ENCODE results near the gene SEPTIN8.
"Not testable (repeated sequence)": the region's sequence is repeated elsewhere in the genome, so short reads cannot be mapped to it uniquely, and the experiment has no call there.

Gene SEPTIN8

GRCh38 chr5:132804219-132804618 is 27.2 kb upstream of the SEPTIN8 start:
- not testable (repeated sequence) for ATAC-seq (replicated peaks); H3K9me3 Mint-ChIP-seq; DNase-seq; H3K36me3 Mint-ChIP-seq; H3K27ac Mint-ChIP-seq; H3K4me1 Mint-ChIP-seq; H3K4me3 Mint-ChIP-seq
- H3K27me3 Mint-ChIP-seq = peaks cover 33 to 67% of the 10 kb centered on the region in 2 donors

- ATAC-seq (replicated peaks); DNase-seq; H3K9me3 Mint-ChIP-seq; H3K4me1 Mint-ChIP-seq; H3K4me3 Mint-ChIP-seq; H3K27ac Mint-ChIP-seq; H3K36me3 Mint-ChIP-seq: not testable (repeated sequence)
- H3K27me3 Mint-ChIP-seq = peaks cover 30 to 70% of the 10 kb centered on the region in 2 donors
Observed at GRCh38 chr5:132802685-132803066, 25.6 kb upstream of the SEPTIN8 start.

DNA sequence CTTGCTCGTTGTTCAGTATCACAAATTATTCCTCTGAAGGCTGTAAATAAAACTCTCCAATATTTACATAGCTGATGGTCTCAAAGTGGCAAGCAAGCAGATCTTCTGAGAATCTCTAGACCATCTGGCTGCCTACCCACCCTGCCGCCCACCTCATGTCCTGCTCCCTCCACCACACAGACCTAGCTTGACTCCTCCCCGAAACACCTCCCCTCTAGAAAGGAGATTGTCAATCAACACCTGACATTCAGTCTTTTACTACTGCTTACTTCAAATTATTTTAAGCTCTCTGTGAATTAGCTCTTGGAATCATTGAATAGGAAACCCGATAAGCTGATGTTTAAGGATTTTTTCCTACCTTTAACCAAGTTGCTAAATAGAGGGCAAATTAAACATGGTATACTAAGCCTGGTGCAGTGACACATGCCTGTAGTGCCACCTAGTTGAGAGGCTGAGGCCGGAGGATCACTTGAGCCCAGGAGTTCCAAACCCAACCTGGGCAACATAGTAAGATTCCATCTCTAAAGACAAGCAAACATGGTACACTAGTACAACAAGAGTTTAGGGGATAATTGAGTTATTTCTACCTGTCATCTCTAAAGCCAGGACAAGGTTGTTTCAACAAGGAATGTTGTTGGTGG is 25.1 kb upstream of the SEPTIN8 start:
- Mint-ChIP-seq H3K4me1 (peaks cover 4 to 8% of the 10 kb centered on the region in 2 donors), H3K36me3 (no peaks in the 10 kb centered on the region), H3K27me3 (peaks cover 25 to 65% of the 10 kb centered on the region in 2 donors), H3K9me3 (no peaks in the 10 kb centered on the region), H3K27ac (no peak overlapping the region), H3K4me3 (no peak overlapping the region)
- ATAC-seq (replicated peaks) (no peak), DNase-seq (no peak)

DNA sequence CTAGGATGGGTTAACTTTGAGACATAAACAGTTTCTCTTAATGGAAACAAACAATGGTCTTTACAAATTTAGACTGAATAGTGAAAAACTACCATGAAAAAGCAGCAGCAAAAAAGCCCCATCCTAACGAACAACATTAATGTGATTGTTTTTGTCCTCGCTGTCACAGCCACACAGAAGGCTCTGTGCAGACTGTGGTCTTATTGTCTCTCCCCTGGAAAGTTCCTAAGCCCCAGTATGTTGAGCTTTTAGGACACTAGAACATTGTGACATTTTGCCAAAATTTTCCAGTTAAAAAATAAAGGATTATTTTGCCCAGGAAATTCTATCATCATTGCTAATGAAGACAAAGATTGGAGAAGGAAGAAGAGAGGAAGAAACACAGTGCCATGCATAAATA is 23.5 kb upstream of the SEPTIN8 start:
- peaks cover 29 to 69% of the 10 kb centered on the region in 2 donors for H3K27me3 Mint-ChIP-seq
- no peak overlapping the region for H3K4me3 Mint-ChIP-seq
- H3K9me3 Mint-ChIP-seq = no peaks in the 10 kb centered on the region
- H3K27ac Mint-ChIP-seq = no peak overlapping the region
- H3K4me1 Mint-ChIP-seq = peaks cover 4 to 8% of the 10 kb centered on the region in 2 donors
- ATAC-seq (replicated peaks) = no peak
- no peaks in the 10 kb centered on the region for H3K36me3 Mint-ChIP-seq
- DNase-seq = no peak

GRCh38 chr5:132799392-132799791 is 22.4 kb upstream of the SEPTIN8 start:
- Mint-ChIP-seq H3K36me3 (no peaks in the 10 kb centered on the region), H3K9me3 (no peaks in the 10 kb centered on the region), H3K4me1 (peaks cover 3 to 6% of the 10 kb centered on the region in 2 donors), H3K4me3 (no peak overlapping the region), H3K27me3 (peaks cover 24 to 61% of the 10 kb centered on the region in 2 donors), H3K27ac (no peak overlapping the region)
- no peak for DNase-seq
- ATAC-seq (replicated peaks) = no peak

- H3K4me1 Mint-ChIP-seq = no peaks in the 10 kb centered on the region
- peaks cover 29 to 63% of the 10 kb centered on the region in 2 donors for H3K27me3 Mint-ChIP-seq
- no peak overlapping the region for H3K4me3 Mint-ChIP-seq
- DNase-seq (no peak), ATAC-seq (replicated peaks) (no peak)
- H3K36me3 Mint-ChIP-seq = no peaks in the 10 kb centered on the region
- no peak overlapping the region for H3K27ac Mint-ChIP-seq
- no peaks in the 10 kb centered on the region for H3K9me3 Mint-ChIP-seq
Observed at GRCh38 chr5:132797651-132798050, 20.6 kb upstream of the SEPTIN8 start.

GRCh38 chr5:132791026-132791425 is 14.0 kb upstream of the SEPTIN8 start:
- ATAC-seq (replicated peaks) = no peak
- no peak overlapping the region for H3K4me3 Mint-ChIP-seq

DNA sequence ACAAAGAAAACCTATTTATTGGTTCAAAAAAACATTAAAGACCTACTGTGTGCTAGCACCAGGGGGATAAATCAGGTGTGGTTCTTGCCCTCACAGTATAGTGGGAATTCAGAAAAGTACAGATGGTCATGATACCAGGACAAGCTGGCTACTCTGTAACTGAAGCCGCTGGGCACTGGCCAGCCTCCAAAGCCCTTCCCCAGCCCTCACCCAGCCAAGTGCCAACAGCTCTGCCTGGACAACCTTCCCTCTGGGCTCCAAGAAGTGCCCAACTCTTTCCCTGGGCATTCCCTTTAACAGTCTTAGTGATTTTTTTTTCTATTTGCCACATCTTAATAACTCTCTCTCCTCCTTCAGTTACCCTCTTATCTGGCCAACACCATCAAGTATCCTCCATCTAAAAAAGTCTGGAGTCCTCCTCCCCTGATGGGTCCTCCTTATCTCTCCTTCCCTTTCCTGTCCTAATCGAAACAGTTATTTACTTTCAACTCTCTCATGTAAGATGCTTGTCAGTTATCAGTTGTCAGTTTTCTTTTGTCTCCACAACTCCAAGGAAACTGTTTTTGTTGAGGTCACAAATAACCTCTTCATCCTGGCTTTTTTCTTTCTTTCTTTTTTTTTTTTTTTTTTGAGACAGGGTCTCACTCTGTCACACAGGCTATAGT is 13.3 kb upstream of the SEPTIN8 start:
- no peak for ATAC-seq (replicated peaks)
- H3K9me3 Mint-ChIP-seq = no peaks in the 10 kb centered on the region
- DNase-seq = no peak
- peaks cover 3% of the 10 kb centered on the region in 2 donors for H3K4me1 Mint-ChIP-seq
- no peaks in the 10 kb centered on the region for H3K36me3 Mint-ChIP-seq
- no peak overlapping the region for H3K4me3 Mint-ChIP-seq
- H3K27me3 Mint-ChIP-seq = peaks cover 33 to 47% of the 10 kb centered on the region in 2 donors
- H3K27ac Mint-ChIP-seq = no peak overlapping the region

More at GRCh38 chr5:132791026-132791425, 14.0 kb upstream of the SEPTIN8 start:
- Mint-ChIP-seq H3K36me3 (no peaks in the 10 kb centered on the region), H3K27ac (no peak overlapping the region), H3K9me3 (no peaks in the 10 kb centered on the region), H3K4me1 (no peaks in the 10 kb centered on the region), H3K27me3 (peaks cover 27 to 41% of the 10 kb centered on the region in 2 donors)
- DNase-seq = no peak

DNA sequence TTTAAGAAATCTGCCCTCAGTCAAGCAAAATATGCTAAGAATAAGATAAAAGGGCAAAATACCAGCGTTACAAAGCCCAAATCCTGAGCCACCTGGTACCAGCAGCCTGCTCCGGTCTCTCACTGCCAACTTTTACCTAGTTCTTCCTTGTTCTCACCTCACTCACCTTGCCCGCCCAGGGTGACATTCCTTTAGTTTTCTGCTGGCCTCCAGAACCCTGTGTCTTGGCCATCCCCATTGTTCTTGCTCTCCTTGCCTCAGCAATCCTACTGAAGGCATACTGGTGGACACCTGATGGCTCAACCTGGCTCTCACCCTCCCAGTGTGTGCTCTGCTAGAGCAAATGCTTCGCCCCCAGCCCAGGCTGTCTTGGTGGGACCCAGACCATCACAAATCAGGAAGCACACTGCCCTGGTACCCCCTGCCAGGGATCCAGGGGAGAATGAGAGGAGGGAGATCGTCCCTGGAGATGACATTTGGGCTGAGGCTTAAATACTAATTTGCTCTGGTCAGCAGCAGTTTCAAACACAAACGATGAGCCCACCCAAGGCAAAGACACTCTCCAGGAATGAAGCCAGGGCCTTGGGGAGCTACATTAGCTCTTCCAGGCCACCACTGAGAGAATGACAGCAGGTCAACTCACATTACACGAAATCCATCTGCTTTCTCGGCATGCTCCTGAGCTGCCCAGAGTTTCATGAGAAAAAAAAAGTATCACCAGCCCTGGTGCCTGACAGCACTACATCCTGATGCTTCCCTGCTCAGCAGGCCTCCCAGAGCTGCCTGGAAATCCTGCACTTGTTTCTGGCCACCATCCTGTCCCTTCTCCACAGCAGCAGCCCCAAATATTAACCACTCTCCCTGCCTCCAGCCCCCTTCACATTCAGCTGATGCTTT is 12.2 kb upstream of the SEPTIN8 start:
- Mint-ChIP-seq H3K27me3 (peaks cover 37 to 50% of the 10 kb centered on the region in 2 donors), H3K4me1 (peaks cover 6 to 9% of the 10 kb centered on the region in 2 donors), H3K36me3 (no peaks in the 10 kb centered on the region), H3K27ac (no peak overlapping the region), H3K4me3 (no peak overlapping the region), H3K9me3 (no peaks in the 10 kb centered on the region)
- DNase-seq (no peak), ATAC-seq (replicated peaks) (no peak)

- Mint-ChIP-seq H3K4me3 (no peak overlapping the region), H3K9me3 (no peaks in the 10 kb centered on the region), H3K27ac (no peak overlapping the region), H3K4me1 (peaks cover 6 to 9% of the 10 kb centered on the region in 2 donors), H3K36me3 (no peaks in the 10 kb centered on the region), H3K27me3 (peaks cover 34 to 49% of the 10 kb centered on the region in 2 donors)
- no peak for DNase-seq
- ATAC-seq (replicated peaks) = no peak
Observed at GRCh38 chr5:132788508-132788907, 11.5 kb upstream of the SEPTIN8 start.

DNA sequence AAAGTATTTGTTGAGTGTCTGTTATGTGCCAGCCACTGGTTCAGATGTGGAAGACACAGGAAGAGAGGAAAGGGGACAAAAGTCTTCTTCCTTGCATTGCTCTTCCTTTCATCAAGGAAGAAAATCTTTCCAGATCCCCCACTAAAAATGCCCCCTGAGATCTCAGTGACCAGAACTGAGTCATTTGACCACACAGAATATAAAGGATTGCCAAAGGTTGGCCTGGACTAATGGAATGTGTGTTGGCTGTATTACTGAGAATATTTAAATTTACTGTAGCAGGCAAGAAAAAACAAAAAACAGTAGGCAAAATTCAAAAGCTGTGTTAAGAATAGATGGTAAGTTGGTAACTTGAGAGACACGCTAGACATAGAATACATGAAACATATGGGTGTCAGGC is 10.0 kb upstream of the SEPTIN8 start:
- H3K4me1 Mint-ChIP-seq = peaks cover 6 to 13% of the 10 kb centered on the region in 2 donors
- no peaks in the 10 kb centered on the region for H3K36me3 Mint-ChIP-seq
- no peak overlapping the region for H3K4me3 Mint-ChIP-seq
- peaks cover 31 to 51% of the 10 kb centered on the region in 2 donors for H3K27me3 Mint-ChIP-seq
- no peaks in the 10 kb centered on the region for H3K9me3 Mint-ChIP-seq
- ATAC-seq (replicated peaks) = no peak
- no peak overlapping the region for H3K27ac Mint-ChIP-seq
- DNase-seq = no peak

- Mint-ChIP-seq H3K27ac (no peak overlapping the region), H3K4me1 (peaks cover 6 to 15% of the 10 kb centered on the region in 2 donors), H3K27me3 (peaks cover 35 to 56% of the 10 kb centered on the region in 2 donors), H3K36me3 (no peaks in the 10 kb centered on the region), H3K4me3 (no peak overlapping the region), H3K9me3 (no peaks in the 10 kb centered on the region)
- DNase-seq (no peak), ATAC-seq (replicated peaks) (no peak)
Observed at GRCh38 chr5:132785864-132786263, 8.8 kb upstream of the SEPTIN8 start.

GRCh38 chr5:132785365-132785764 is 8.3 kb upstream of the SEPTIN8 start:
- H3K27me3 Mint-ChIP-seq = peaks cover 32 to 52% of the 10 kb centered on the region in 2 donors
- no peak for DNase-seq
- H3K4me1 Mint-ChIP-seq = peaks cover 6 to 15% of the 10 kb centered on the region in 2 donors
- no peaks in the 10 kb centered on the region for H3K36me3 Mint-ChIP-seq
- H3K4me3 Mint-ChIP-seq = no peak overlapping the region
- H3K9me3 Mint-ChIP-seq = no peaks in the 10 kb centered on the region
- no peak overlapping the region for H3K27ac Mint-ChIP-seq
- no peak for ATAC-seq (replicated peaks)

- H3K4me1 Mint-ChIP-seq = peaks cover 12 to 23% of the 10 kb centered on the region in 2 donors
- H3K27me3 Mint-ChIP-seq = peaks cover 53 to 74% of the 10 kb centered on the region in 2 donors
- no peaks in the 10 kb centered on the region for H3K9me3 Mint-ChIP-seq
- ATAC-seq (replicated peaks) = no peak
- H3K36me3 Mint-ChIP-seq = no peaks in the 10 kb centered on the region
- no peak overlapping the region for H3K4me3 Mint-ChIP-seq
- H3K27ac Mint-ChIP-seq = no peak overlapping the region
- no peak for DNase-seq
Observed at GRCh38 chr5:132782101-132782500, 5.1 kb upstream of the SEPTIN8 start.
